ENCODE results near the gene OPN1LW.
"Not testable (repeated sequence)": the region's sequence is repeated elsewhere in the genome, so short reads cannot be mapped to it uniquely, and the experiment has no call there.

The OPN1LW gene

GRCh38 chrX:154132366-154132765 lies 11.7 kb upstream of the OPN1LW start:
- no peak for DNase-seq (ENCODE audit: low read depth, low spot score)

GRCh38 chrX:154135458-154136229 lies 8.4 kb upstream of the OPN1LW start:
- no peak for DNase-seq (ENCODE audit: low read depth, low spot score)

- peak; percentile 17 for DNase-seq (ENCODE audit: low read depth, low spot score)
These were observed 7.3 kb upstream of the OPN1LW start for GRCh38 chrX:154136627-154137161.

GRCh38 chrX:154138857-154139256 lies 5.2 kb upstream of the OPN1LW start:
- no peak for DNase-seq (ENCODE audit: low read depth, low spot score)

- no peak for DNase-seq (ENCODE audit: low read depth, low spot score)
These were observed 3.8 kb upstream of the OPN1LW start for GRCh38 chrX:154140206-154140605.

- no peak for DNase-seq (ENCODE audit: low read depth, low spot score)
These were observed 3.3 kb upstream of the OPN1LW start for GRCh38 chrX:154140742-154141141.

- no peak for DNase-seq (ENCODE audit: low read depth, low spot score)
These were observed 1.7 kb upstream of the OPN1LW start for GRCh38 chrX:154142386-154142785.

- DNase-seq (ENCODE audit: low read depth, low spot score) = no peak
These were observed 895 bp upstream of the OPN1LW start for GRCh38 chrX:154142950-154143745.

GRCh38 chrX:154151030-154151429 lies 7.0 kb downstream of the OPN1LW start:
- not testable (repeated sequence) for DNase-seq (ENCODE audit: low read depth, low spot score)

GRCh38 chrX:154156221-154156620 lies 12.2 kb downstream of the OPN1LW start:
- not testable (repeated sequence) for DNase-seq (ENCODE audit: low read depth, low spot score)

GRCh38 chrX:154157207-154157606 lies 13.2 kb downstream of the OPN1LW start:
- not testable (repeated sequence) for DNase-seq (ENCODE audit: low read depth, low spot score)

GRCh38 chrX:154159345-154159744 lies 15.3 kb downstream of the OPN1LW start:
- DNase-seq (ENCODE audit: low read depth, low spot score) = not testable (repeated sequence)

- DNase-seq (ENCODE audit: low read depth, low spot score) = not testable (repeated sequence)
These were observed 20.9 kb downstream of the OPN1LW start for GRCh38 chrX:154164902-154165301.

GRCh38 chrX:154168384-154168783 lies 24.3 kb downstream of the OPN1LW start:
- not testable (repeated sequence) for DNase-seq (ENCODE audit: low read depth, low spot score)

GRCh38 chrX:154172535-154172943 lies 28.5 kb downstream of the OPN1LW start:
- not testable (repeated sequence) for DNase-seq (ENCODE audit: low read depth, low spot score)

- DNase-seq (ENCODE audit: low read depth, low spot score) = not testable (repeated sequence)
These were observed 30.3 kb downstream of the OPN1LW start for GRCh38 chrX:154174356-154174755.

- DNase-seq (ENCODE audit: low read depth, low spot score) = not testable (repeated sequence)
These were observed 38.3 kb downstream of the OPN1LW start, which contains the start of gene OPN1MW for GRCh38 chrX:154182296-154182695. OPN1MW (plus strand) TSS chrX:154182596; CDS start chrX:154182678, 82 bp downstream.

- not testable (repeated sequence) for DNase-seq (ENCODE audit: low read depth, low spot score)
These were observed 39.8 kb downstream of the OPN1LW start for GRCh38 chrX:154183794-154184193.

GRCh38 chrX:154192846-154193245 lies 48.8 kb downstream of the OPN1LW start:
- DNase-seq (ENCODE audit: low read depth, low spot score) = not testable (repeated sequence)

- not testable (repeated sequence) for DNase-seq (ENCODE audit: low read depth, low spot score)
These were observed 50.3 kb downstream of the OPN1LW start for GRCh38 chrX:154194316-154194715.

- not testable (repeated sequence) for DNase-seq (ENCODE audit: low read depth, low spot score)
These were observed 52.4 kb downstream of the OPN1LW start for GRCh38 chrX:154196466-154196865.
